Islet of Langerhans (tissue), 1 donor: ENCODE data around the gene TRMU.

ENCODE experiments used
- FAIRE-seq: peaks from one replicate; lab custom pipeline; 2011; peaks lifted over from hg19 to GRCh38; lab: Jason Lieb, UNC

The TRMU gene

GRCh38 chr22:46337870-46338269 lies 2.4 kb downstream of the TRMU start:
- FAIRE-seq = no peak

- no peak for FAIRE-seq
Measured at GRCh38 chr22:46338636-46339035, 3.1 kb downstream of the TRMU start.

DNA sequence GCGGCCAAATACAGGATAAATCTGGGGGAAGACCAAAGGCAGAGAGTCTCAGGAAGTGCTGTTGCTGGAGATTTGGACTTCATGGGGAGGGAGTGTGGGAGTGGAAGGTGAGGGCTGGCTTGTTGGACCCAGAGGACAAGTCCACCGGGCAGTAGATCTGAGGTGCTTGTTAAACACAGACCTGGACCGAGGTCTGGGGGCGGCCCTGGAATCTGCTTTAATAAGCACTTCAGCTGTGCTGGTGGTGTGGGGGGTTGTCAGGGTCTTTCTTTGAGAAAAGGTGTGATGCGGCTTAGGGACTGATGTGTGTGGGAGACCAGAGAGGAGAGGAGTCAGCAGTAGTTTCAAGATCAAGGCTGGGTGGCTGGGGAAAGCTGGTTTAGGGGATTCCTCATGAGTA lies 4.4 kb downstream of the TRMU start:
- no peak for FAIRE-seq

DNA sequence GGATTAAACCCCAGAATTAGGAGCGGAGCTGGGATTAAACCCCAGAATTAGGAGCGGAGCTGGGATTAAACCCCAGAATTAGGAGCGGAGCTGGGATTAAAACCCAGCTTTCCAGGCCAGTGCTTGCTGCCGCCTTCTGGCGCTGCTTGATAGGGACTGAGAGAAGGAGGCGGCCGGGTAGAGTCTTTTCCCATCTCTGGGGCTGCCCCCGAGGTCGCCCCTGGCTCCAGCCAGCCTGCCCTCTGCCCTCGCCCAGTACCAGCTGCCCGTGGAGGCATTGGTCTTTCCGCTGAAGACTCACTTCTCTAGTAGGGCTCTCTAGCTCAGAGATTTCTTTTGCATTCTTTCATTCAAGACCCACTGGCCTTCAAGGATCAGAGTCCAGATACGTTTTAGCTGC lies 5.2 kb downstream of the TRMU start:
- FAIRE-seq = no peak

DNA sequence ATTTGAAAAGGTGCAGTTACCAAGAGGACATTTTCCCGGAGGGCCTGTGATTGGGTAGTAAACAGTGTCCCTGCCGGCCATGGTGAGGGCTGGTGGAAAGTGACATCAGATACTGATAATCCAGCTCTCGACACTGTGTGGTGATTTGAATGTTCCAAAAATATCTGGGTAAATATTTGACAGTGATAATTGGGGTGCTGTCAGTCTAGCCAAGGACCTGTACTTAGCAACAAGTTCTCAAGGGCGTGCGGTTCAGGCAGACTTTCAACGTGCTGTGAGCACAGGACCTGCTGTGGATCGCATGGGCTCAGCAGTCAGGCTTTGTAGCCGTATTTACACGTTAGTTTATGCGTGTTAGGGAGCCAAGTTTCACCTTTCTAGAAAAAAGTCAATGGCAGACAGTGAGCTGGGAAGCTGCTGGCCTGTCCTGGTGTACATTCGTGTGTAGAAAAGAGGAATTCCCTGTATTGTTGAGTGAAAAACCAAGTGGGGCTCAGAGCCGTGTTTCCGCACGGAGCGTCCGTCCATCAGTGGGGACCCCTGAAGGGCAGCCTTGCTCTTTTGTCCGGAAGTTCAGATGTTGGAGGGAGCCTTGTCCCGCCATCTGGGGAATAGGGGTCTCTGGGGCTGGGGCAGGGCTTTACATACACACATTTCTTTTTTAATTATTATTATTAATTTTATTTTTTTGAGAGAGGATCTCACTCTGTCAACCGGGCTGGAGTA lies 11.3 kb downstream of the TRMU start:
- peak; percentile 97 for FAIRE-seq

- no peak for FAIRE-seq
Measured at GRCh38 chr22:46347646-46348045, 12.1 kb downstream of the TRMU start.

DNA sequence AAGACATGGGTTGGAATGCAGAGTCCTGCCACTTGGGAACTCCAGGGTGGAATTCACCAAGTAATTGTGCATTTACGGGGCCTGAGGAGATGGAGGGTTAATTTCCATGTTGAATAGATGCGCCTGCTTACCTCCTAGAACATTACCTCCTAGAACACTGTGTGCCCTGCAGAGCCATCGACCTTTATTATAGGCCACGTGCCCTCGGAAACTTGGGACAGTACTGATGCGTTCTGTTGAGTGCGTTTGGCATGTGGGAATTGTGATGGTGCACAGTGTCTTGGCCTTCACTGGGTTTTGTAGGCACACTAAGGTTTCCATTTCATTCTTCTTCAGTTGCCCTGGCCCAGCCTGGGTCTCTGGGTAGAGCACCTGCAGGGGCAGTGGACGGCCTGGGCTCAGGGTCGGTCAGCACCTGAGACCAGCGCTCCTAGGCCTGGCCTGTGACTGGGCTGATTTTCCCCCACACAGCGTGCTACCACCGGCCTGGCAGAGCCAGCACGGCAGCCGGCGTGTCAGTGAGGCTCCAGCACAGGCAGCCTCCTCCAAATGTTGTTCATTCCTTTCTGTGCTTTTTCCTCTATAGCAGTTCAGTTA lies 12.7 kb downstream of the TRMU start:
- no peak for FAIRE-seq

GRCh38 chr22:46349238-46349637 lies 13.7 kb downstream of the TRMU start:
- no peak for FAIRE-seq

GRCh38 chr22:46349681-46350080 lies 14.2 kb downstream of the TRMU start:
- no peak for FAIRE-seq

DNA sequence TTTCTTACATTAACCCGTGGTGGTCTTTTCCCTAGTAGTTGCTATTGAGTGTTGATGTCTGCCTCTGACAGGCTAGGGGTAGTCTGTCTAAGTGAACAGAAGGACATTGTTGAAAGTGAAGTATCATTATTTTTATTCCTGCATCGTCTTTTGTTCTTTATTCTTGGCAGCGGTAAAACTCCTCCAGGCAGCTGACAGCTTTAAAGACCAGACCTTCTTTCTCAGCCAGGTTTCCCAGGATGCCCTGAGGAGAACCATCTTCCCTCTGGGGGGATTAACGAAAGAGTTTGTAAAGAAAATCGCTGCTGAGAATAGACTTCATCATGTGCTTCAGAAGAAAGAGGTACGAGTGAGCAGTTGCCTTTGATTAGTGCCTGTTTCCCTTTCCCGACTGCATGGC lies 14.6 kb downstream of the TRMU start:
- no peak for FAIRE-seq

GRCh38 chr22:46350646-46351045 lies 15.1 kb downstream of the TRMU start:
- no peak for FAIRE-seq

GRCh38 chr22:46351131-46351735 lies 15.7 kb downstream of the TRMU start:
- no peak for FAIRE-seq

DNA sequence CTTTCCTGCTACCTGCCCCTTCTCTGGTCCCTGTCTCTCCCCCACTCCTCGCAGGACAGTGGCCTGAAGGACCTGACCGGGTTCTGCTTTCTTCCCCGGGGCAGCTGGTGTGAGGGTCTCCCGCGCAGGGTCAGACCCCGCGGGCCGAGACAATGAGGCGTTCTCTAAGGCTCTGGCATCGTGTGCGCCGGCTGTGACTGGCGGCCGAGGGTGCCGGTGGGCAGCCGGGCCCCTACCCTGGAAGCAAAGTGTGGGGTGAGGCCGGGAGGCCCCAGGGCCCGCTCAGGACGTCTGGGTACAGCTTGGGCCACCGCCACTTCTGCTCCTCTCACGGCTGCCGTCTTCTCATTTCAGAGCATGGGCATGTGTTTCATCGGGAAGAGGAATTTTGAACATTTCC lies 16.3 kb downstream of the TRMU start:
- no peak for FAIRE-seq

DNA sequence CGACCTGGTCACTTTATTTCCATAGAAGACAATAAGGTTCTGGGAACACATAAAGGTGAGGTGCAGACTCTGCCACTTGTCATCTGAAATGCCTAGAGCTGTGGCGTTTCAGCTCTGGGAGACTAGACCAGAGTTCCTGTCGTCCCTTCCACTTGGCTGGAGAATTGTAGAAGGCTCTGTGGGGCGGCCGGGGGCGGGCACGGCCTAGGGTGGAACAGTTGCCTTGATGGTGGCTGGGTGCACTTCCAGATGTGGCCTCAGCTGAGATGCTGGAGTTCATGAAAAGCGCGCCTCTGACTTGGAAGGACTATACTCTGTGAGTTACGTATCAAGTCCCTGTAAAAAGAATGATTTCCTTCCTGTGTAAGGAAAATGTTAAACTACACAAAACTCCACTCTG lies 16.8 kb downstream of the TRMU start:
- FAIRE-seq = no peak

- FAIRE-seq = peak; percentile 13
Measured at GRCh38 chr22:46352691-46353386, 17.3 kb downstream of the TRMU start.

DNA sequence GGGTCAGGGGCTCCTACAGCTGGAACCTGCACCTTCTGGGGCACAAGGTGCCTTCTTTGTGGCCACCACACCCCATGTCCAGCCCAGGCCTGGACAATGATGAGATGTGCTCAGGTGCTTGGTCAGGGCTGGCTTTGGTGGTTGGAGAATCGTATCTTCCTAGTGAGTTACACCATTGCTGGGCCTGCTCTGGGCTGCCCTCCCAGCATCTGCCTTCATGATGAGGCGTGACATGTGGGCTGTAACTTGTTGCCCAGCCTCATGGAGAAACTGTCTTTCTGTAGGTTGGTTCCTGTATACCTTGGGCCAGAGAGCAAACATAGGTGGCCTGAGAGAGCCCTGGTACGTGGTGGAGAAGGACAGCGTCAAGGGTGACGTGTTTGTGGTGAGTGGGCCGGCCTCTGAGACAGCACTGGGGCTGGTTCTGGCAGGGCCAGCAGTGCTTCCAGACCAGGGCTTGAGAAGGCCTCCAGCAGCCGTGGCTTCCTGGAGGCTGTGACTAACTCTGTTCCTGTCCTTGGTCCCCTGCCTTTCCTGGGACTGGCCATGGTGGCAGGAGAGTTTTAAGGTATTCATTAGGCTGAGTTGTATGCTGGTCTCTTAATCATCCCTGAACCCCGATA lies 18.1 kb downstream of the TRMU start:
- no peak for FAIRE-seq

DNA sequence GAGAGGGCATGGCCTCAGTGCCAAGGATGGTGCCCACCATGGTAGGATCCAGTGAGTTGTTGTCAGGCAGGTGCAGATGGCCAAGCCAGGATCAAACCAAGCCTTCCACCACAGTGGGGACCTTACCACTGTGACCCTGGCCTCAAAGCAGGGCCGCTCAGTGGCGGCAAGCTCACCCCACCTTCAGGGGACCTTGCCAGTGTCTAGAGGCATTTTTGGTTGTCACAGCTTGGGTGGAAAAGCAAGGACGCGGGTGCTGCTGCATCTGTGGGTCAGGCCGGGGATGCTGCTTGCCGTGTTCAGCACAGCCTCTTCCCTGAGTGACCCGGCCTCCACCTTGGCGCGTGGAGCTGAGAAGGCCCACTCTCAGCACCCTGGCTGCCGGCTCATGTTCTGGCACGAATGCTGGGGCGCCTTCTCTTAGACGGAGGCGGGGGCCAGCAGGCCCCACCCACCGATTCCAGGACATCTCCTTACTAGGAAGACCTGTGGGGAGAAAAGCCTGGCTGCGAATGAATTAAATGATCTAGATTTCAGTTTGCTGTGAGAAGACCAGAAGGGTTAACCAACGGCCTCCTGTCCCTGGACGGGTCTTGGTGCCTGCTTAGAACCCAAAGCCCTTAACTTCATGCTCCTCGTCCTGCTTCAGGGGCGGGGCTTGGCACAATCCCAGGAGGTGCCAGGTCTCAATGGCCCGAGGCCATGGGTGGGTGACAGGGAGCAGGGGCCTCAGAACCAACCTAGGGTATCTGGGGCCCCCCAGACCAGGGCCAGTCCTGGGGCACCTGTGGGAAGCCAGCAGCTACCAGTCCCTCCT lies 18.9 kb downstream of the TRMU start:
- FAIRE-seq = no peak

DNA sequence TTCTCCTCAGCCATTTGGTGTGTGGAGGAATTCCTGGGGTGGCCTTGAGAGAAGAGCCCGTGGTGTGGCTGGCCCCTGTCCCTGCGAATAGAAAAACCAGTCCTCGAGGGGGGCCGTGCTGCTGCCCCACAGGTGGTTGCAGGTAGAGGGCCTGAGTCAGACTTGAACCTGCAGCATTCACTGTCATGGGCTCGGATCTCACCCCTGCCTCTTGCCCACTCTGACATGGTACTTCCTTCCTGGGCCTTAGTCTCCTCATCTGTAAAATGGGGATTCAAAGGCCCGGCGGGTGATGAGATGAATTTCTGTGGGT lies 19.4 kb downstream of the TRMU start:
- FAIRE-seq = no peak

GRCh38 chr22:46355369-46355995 lies 20.0 kb downstream of the TRMU start:
- FAIRE-seq = no peak

- no peak for FAIRE-seq
Measured at GRCh38 chr22:46355996-46356471, 20.5 kb downstream of the TRMU start.
